ENCODE measurements around the gene DZIP1L. TPM values are rescaled to one million over a fixed set of nuclear protein-coding genes. Genes with fewer than 3 reads are reported as not detected.

DZIP1L gene
- total RNA-seq, 5 donors from 2014 or later (not counting 1 experiment from before 2014, with no cell fraction given): not detected

GRCh38 chr3:138036572-138036971, 78.8 kb downstream of the DZIP1L start:
- H3K4me1 Mint-ChIP-seq: no peaks in the 10 kb centered on the region
- no peak overlapping the region for H3K4me3 Mint-ChIP-seq
- H3K27ac ChIP-seq (ENCODE audit: low read length): no peak overlapping the region
- H3K4me3 ChIP-seq (ENCODE audit: control insufficient read depth in 1 of 2, extremely low read depth in 1 of 2, low read length in 1 of 2): no peak overlapping the region
- H3K27me3 ChIP-seq (replicated peaks in 1 of 2; ENCODE audit: control insufficient read depth in 2 of 2, extremely low read depth in 1 of 2, insufficient read depth in 2 of 2, low read length in 1 of 2): peaks cover 0 to 8% of the 10 kb centered on the region in 2 experiments
- no peaks in the 10 kb centered on the region for H3K4me1 ChIP-seq (ENCODE audit: control insufficient read depth in 1 of 2, extremely low read depth in 1 of 2, insufficient read depth in 2 of 2, low read length in 2 of 2)
- no peaks in the 10 kb centered on the region for H3K36me3 ChIP-seq (ENCODE audit: control insufficient read depth in 2 of 2, extremely low read depth in 1 of 2, insufficient read depth in 1 of 2, low read length in 1 of 2)
- no peaks in the 10 kb centered on the region for H3K9me3 Mint-ChIP-seq
- ChIA-PET CTCF (no interaction called here), POLR2A (no interaction called here)
- no peaks in the 10 kb centered on the region for H3K36me3 Mint-ChIP-seq
- H3K9me3 ChIP-seq: no peaks in the 10 kb centered on the region
- ATAC-seq (replicated peaks in 1 of 4) (no peak), DNase-seq (no peak)
- no CpG with 5 or more reads among the region's 3 CpGs for WGBS (ENCODE audit: insufficient coverage)
- no peak overlapping the region for H3K27ac Mint-ChIP-seq
- H3K27me3 Mint-ChIP-seq: peaks cover 24 to 30% of the 10 kb centered on the region in 2 donors

GRCh38 chr3:138034918-138035317, 80.5 kb downstream of the DZIP1L start:
- Mint-ChIP-seq H3K27ac (no peak overlapping the region), H3K27me3 (peaks cover 27 to 28% of the 10 kb centered on the region in 2 donors), H3K9me3 (no peaks in the 10 kb centered on the region), H3K4me1 (no peaks in the 10 kb centered on the region), H3K4me3 (no peak overlapping the region), H3K36me3 (no peaks in the 10 kb centered on the region)
- Histone ChIP-seq H3K36me3 (ENCODE audit: control insufficient read depth in 2 of 2, extremely low read depth in 1 of 2, insufficient read depth in 1 of 2, low read length in 1 of 2) (no peaks in the 10 kb centered on the region), H3K4me1 (ENCODE audit: control insufficient read depth in 1 of 2, extremely low read depth in 1 of 2, insufficient read depth in 2 of 2, low read length in 2 of 2) (no peaks in the 10 kb centered on the region), H3K4me3 (ENCODE audit: control insufficient read depth in 1 of 2, extremely low read depth in 1 of 2, low read length in 1 of 2) (no peak overlapping the region), H3K9me3 (no peaks in the 10 kb centered on the region), H3K27me3 (replicated peaks in 1 of 2; ENCODE audit: control insufficient read depth in 2 of 2, extremely low read depth in 1 of 2, insufficient read depth in 2 of 2, low read length in 1 of 2) (peaks cover 0 to 11% of the 10 kb centered on the region in 2 experiments), H3K27ac (ENCODE audit: low read length) (no peak overlapping the region)
- no peak for ATAC-seq (replicated peaks in 1 of 4)
- POLR2A ChIA-PET: interaction anchor here in 1 of 2 donors (1.0 kb wide), 1 partner anchor 32 kb away, joined by 3 read pairs; no protein-coding TSS in a partner anchor
- WGBS (ENCODE audit: insufficient coverage): 67% methylated on average over 1 of the region's 1 CpG
- DNase-seq: no peak
- CTCF ChIA-PET: no interaction called here

GRCh38 chr3:138033202-138033691, 82.2 kb downstream of the DZIP1L start:
- no peak overlapping the region for H3K27ac ChIP-seq (ENCODE audit: low read length)
- Mint-ChIP-seq H3K9me3 (no peaks in the 10 kb centered on the region), H3K36me3 (no peaks in the 10 kb centered on the region), H3K27me3 (peaks cover 25 to 28% of the 10 kb centered on the region in 2 donors), H3K27ac (no peak overlapping the region), H3K4me1 (no peaks in the 10 kb centered on the region), H3K4me3 (no peak overlapping the region)
- ATAC-seq (replicated peaks in 1 of 4) (no peak), DNase-seq (no peak)
- WGBS (ENCODE audit: insufficient coverage): no CpG with 5 or more reads among the region's 2 CpGs
- no peaks in the 10 kb centered on the region for H3K4me1 ChIP-seq (ENCODE audit: control insufficient read depth in 1 of 2, extremely low read depth in 1 of 2, insufficient read depth in 2 of 2, low read length in 2 of 2)
- peaks cover 0 to 9% of the 10 kb centered on the region in 2 experiments for H3K27me3 ChIP-seq (replicated peaks in 1 of 2; ENCODE audit: control insufficient read depth in 2 of 2, extremely low read depth in 1 of 2, insufficient read depth in 2 of 2, low read length in 1 of 2)
- ChIA-PET CTCF (no interaction called here), POLR2A (interaction anchor here in 1 of 2 donors (0.6 kb wide), 1 partner anchor 40 kb away, joined by 3 read pairs; no protein-coding TSS in a partner anchor)
- no peak overlapping the region for H3K4me3 ChIP-seq (ENCODE audit: control insufficient read depth in 1 of 2, extremely low read depth in 1 of 2, low read length in 1 of 2)
- no peaks in the 10 kb centered on the region for H3K9me3 ChIP-seq
- H3K36me3 ChIP-seq (ENCODE audit: control insufficient read depth in 2 of 2, extremely low read depth in 1 of 2, insufficient read depth in 1 of 2, low read length in 1 of 2): no peaks in the 10 kb centered on the region

- no peaks in the 10 kb centered on the region for H3K36me3 ChIP-seq (ENCODE audit: control insufficient read depth in 2 of 2, extremely low read depth in 1 of 2, insufficient read depth in 1 of 2, low read length in 1 of 2)
- DNase-seq: no peak
- H3K4me3 Mint-ChIP-seq: no peak overlapping the region
- H3K27me3 ChIP-seq (replicated peaks in 1 of 2; ENCODE audit: control insufficient read depth in 2 of 2, extremely low read depth in 1 of 2, insufficient read depth in 2 of 2, low read length in 1 of 2): peaks cover 0 to 9% of the 10 kb centered on the region in 2 experiments
- no peak overlapping the region for H3K4me3 ChIP-seq (ENCODE audit: control insufficient read depth in 1 of 2, extremely low read depth in 1 of 2, low read length in 1 of 2)
- H3K27ac Mint-ChIP-seq: no peak overlapping the region
- H3K36me3 Mint-ChIP-seq: no peaks in the 10 kb centered on the region
- H3K9me3 Mint-ChIP-seq: no peaks in the 10 kb centered on the region
- CTCF ChIA-PET: no interaction called here
- POLR2A ChIA-PET: no interaction called here
- ATAC-seq (replicated peaks in 1 of 4): no peak
- H3K27ac ChIP-seq (ENCODE audit: low read length): no peak overlapping the region
- no peaks in the 10 kb centered on the region for H3K9me3 ChIP-seq
- peaks cover 20 to 21% of the 10 kb centered on the region in 2 donors for H3K27me3 Mint-ChIP-seq
- no peaks in the 10 kb centered on the region for H3K4me1 Mint-ChIP-seq
- WGBS (ENCODE audit: insufficient coverage): 17% methylated on average over 2 of the region's 3 CpGs
- H3K4me1 ChIP-seq (ENCODE audit: control insufficient read depth in 1 of 2, extremely low read depth in 1 of 2, insufficient read depth in 2 of 2, low read length in 2 of 2): no peaks in the 10 kb centered on the region
These were observed 82.8 kb downstream of the DZIP1L start for GRCh38 chr3:138032567-138032966.

- H3K4me3 Mint-ChIP-seq: no peak overlapping the region
- POLR2A ChIA-PET: no interaction called here
- H3K36me3 Mint-ChIP-seq: no peaks in the 10 kb centered on the region
- H3K27ac ChIP-seq (ENCODE audit: low read length): no peak overlapping the region
- H3K27me3 Mint-ChIP-seq: peaks cover 16 to 26% of the 10 kb centered on the region in 2 donors
- no peaks in the 10 kb centered on the region for H3K4me1 Mint-ChIP-seq
- no peak overlapping the region for H3K4me3 ChIP-seq (ENCODE audit: control insufficient read depth in 1 of 2, extremely low read depth in 1 of 2, low read length in 1 of 2)
- no peaks in the 10 kb centered on the region for H3K36me3 ChIP-seq (ENCODE audit: control insufficient read depth in 2 of 2, extremely low read depth in 1 of 2, insufficient read depth in 1 of 2, low read length in 1 of 2)
- DNase-seq: no peak
- CTCF ChIA-PET: no interaction called here
- H3K4me1 ChIP-seq (ENCODE audit: control insufficient read depth in 1 of 2, extremely low read depth in 1 of 2, insufficient read depth in 2 of 2, low read length in 2 of 2): no peaks in the 10 kb centered on the region
- no peak overlapping the region for H3K27ac Mint-ChIP-seq
- peaks cover 0 to 8% of the 10 kb centered on the region in 2 experiments for H3K27me3 ChIP-seq (replicated peaks in 1 of 2; ENCODE audit: control insufficient read depth in 2 of 2, extremely low read depth in 1 of 2, insufficient read depth in 2 of 2, low read length in 1 of 2)
- 40% methylated on average over 1 of the region's 3 CpGs for WGBS (ENCODE audit: insufficient coverage)
- ATAC-seq (replicated peaks in 1 of 4): no peak
- no peaks in the 10 kb centered on the region for H3K9me3 Mint-ChIP-seq
- no peaks in the 10 kb centered on the region for H3K9me3 ChIP-seq
These were observed 83.9 kb downstream of the DZIP1L start for GRCh38 chr3:138031536-138031935.

- ChIA-PET CTCF (no interaction called here), POLR2A (no interaction called here)
- H3K27ac ChIP-seq (ENCODE audit: low read length): no peak overlapping the region
- Mint-ChIP-seq H3K4me3 (no peak overlapping the region), H3K27ac (no peak overlapping the region), H3K36me3 (no peaks in the 10 kb centered on the region), H3K27me3 (peaks cover 20 to 29% of the 10 kb centered on the region in 2 donors), H3K4me1 (no peaks in the 10 kb centered on the region), H3K9me3 (no peaks in the 10 kb centered on the region)
- WGBS (ENCODE audit: insufficient coverage): 69% methylated on average over 7 of the region's 11 CpGs
- peaks cover 0 to 11% of the 10 kb centered on the region in 2 experiments for H3K27me3 ChIP-seq (replicated peaks in 1 of 2; ENCODE audit: control insufficient read depth in 2 of 2, extremely low read depth in 1 of 2, insufficient read depth in 2 of 2, low read length in 1 of 2)
- no peaks in the 10 kb centered on the region for H3K4me1 ChIP-seq (ENCODE audit: control insufficient read depth in 1 of 2, extremely low read depth in 1 of 2, insufficient read depth in 2 of 2, low read length in 2 of 2)
- ATAC-seq (replicated peaks in 1 of 4) (no peak), DNase-seq (no peak)
- no peaks in the 10 kb centered on the region for H3K36me3 ChIP-seq (ENCODE audit: control insufficient read depth in 2 of 2, extremely low read depth in 1 of 2, insufficient read depth in 1 of 2, low read length in 1 of 2)
- H3K9me3 ChIP-seq: no peaks in the 10 kb centered on the region
- H3K4me3 ChIP-seq (ENCODE audit: control insufficient read depth in 1 of 2, extremely low read depth in 1 of 2, low read length in 1 of 2): no peak overlapping the region
These were observed 84.6 kb downstream of the DZIP1L start for GRCh38 chr3:138030734-138031280.
